ENCODE results near the gene CTBP1.

CTBP1 gene

DNA sequence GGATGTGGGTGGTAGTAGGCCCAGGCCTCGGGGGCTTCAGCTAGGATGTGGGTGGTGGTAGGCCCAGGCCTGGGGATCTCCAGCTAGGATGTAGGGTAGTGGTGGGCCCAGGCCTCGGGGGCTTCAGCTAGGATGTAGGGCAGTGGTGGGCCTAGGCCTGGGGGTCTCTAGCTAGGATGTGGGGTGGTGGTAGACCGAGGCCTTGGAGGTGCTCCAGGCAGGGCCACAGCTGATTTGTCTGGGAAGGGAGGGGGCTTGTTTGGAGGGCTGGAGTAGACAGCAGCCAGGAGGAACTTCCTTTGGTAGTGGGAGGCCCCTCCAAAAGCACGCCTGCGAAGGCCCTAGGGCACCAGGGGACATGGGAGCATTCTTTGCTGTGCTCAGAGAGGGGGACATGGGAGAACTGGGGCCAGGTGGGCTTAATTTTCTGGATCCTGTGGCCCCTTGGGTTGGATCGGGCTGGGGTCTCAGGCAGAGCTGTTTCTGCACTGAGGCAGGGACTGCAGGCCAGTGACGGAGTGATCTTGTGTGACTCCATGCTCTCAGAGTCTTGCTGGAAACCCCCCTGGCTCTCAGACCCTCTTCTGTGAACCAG, 73.2 kb downstream of the CTBP1 start:
- no peak for DNase-seq (ENCODE audit: low read depth)
- TF ChIP-seq CTCF (IDR thresholded peaks at IDR 0.05; ENCODE audit: low read depth, low read length, missing control alignments) = no peak
- no peak overlapping the region for H3K4me3 ChIP-seq (ENCODE audit: low read depth, low read length)

DNA sequence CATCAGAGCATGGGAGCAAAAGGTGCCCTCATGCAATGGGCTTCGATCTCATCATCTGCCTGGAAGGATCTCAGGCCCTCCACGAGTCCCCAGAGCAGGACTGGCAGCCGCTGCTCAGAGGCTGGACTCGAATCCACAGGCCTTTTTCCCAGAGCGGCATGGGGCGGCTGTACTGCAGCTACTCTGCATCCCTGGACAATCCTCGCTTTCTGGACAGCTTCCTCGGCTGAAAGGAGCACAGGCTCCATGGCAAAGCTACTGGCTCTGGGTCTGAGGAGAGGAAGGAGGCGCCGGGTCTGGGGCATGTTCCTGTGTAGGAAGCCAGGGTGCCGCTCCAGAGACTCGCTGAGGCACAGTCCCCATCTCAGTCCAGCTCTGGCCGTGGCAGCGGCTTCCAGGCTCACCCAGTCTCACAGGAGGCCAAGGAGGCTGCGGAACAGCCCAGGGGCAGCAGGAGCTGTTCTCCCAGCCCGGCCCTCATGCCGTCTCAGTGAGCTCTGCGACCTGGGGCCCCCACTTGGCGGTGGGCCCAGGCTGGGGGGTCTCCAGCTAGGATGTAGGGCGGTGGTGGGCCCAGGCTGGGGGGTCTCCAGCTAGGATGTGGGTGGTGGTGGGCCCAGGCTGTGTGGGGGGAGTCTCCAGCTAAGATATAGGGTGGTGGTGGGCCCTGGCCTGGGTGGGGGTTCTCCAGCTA, 73.8 kb downstream of the CTBP1 start:
- TF ChIP-seq CTCF (IDR thresholded peaks at IDR 0.05; ENCODE audit: low read depth, low read length, missing control alignments) = no peak
- no peak overlapping the region for H3K4me3 ChIP-seq (ENCODE audit: low read depth, low read length)
- no peak for DNase-seq (ENCODE audit: low read depth)

- TF ChIP-seq CTCF (IDR thresholded peaks at IDR 0.05; ENCODE audit: low read depth, low read length, missing control alignments) = no peak
- no peak overlapping the region for H3K4me3 ChIP-seq (ENCODE audit: low read depth, low read length)
- DNase-seq (ENCODE audit: low read depth) = no peak
Observed at GRCh38 chr4:1172971-1173757, 75.8 kb downstream of the CTBP1 start.

DNA sequence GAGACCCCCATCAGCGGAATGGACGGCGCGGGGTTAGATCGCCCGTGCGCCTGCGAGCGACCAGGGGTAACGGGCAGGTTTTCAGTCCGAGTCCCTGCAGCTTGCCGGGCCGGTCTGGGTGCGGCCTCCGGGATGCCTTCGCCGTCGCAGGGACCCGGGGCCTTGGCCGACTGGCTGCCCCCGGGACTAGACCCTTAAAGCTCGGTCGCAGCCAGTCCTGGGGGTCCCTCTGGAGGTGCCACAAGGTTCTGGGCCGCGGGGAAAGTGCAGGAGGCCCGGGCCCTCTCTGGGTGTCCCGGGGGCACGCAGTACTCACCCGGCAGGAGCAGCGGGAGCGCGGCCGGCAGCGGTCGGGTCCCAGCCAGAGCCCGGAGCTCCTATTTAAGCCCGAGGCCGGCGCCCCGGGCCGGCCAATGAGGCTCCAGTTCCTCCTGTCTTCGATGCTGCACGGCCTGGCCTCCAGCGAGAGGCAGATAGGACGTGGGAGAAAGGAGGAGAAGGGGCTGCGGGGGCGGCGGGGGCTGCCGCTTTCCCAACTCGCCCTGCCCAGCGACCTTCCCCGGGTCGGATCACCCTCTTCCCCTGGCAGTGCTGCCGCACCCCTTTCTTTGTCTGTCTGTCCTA, 76.6 kb downstream of the CTBP1 start, which contains the start of gene SPON2:
SPON2 (minus strand) TSS at position 356 of the 624 bp plus-strand sequence.
- no peak for TF ChIP-seq CTCF (IDR thresholded peaks at IDR 0.05; ENCODE audit: low read depth, low read length, missing control alignments)
- no peak within 1 kb of the TSS for H3K4me3 ChIP-seq (ENCODE audit: low read depth, low read length)
- DNase-seq (ENCODE audit: low read depth) = no peak

- no peak overlapping the region for H3K4me3 ChIP-seq (ENCODE audit: low read depth, low read length)
- DNase-seq (ENCODE audit: low read depth) = no peak
- no peak for TF ChIP-seq CTCF (IDR thresholded peaks at IDR 0.05; ENCODE audit: low read depth, low read length, missing control alignments)
Observed at GRCh38 chr4:1171311-1172227, 77.4 kb downstream of the CTBP1 start.

- H3K4me3 ChIP-seq (ENCODE audit: low read depth, low read length) = no peak overlapping the region
- no peak for DNase-seq (ENCODE audit: low read depth)
Observed at GRCh38 chr4:1170976-1171310, 78.0 kb downstream of the CTBP1 start.

More at GRCh38 chr4:1170976-1171310, 78.0 kb downstream of the CTBP1 start:
- no peak for TF ChIP-seq CTCF (IDR thresholded peaks at IDR 0.05; ENCODE audit: low read depth, low read length, missing control alignments)
